ENCODE results near the gene PAM.

- TF ChIP-seq CTCF (IDR thresholded peaks at IDR 0.05 in 4 of 5, conservative IDR thresholded peaks at IDR 0.05 in 1 of 5) (no peak), POLR2A (IDR thresholded peaks at IDR 0.05) (no peak)
Measured at GRCh38 chr5:102843997-102844396, 88.9 kb downstream of the PAM start.
